ENCODE results near the gene LAPTM5.
"Not testable (repeated sequence)": the region's sequence is repeated elsewhere in the genome, so short reads cannot be mapped to it uniquely, and the experiment has no call there.

LAPTM5 gene

DNA sequence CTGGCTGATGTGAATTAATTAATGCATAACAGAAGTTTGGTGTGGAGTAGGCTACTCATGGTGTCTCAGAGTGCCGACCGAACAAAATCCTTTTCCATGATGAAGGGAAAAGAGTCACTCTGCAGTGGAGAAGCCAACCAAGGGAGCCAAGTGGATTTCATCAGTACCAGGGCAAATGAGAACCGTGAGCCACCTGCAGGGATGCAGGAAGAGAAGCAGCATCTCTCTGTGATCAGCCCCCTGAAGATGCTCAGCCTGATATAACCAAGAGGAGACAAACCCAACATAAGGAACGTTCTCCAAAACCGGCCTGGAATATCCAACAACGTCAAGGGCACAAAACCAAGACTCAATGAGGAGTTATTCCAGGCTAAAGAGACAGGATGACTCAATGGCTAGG, 13.4 kb upstream of the LAPTM5 start:
- no peak for DNase-seq (ENCODE audit: low read depth in 2 of 2)

DNA sequence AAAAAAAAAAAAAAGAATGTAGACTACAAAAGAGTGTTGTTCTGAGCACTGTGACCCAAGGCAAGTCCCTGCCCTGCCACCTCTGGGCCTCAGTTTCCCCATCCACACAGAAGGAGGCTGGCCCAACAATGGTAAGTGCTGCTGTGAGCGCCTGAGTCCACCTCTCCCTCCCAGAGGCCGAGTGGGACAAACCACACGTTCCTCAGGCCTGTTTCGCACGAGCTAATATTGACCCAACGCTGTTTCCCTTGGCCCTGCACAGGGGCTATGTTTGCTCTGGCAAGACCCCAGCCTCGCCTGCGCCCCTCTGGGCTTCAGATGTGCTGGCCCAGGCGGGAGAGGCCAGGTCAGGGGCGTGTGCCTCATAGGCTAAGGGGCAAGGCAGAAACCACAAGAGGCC, 12.6 kb upstream of the LAPTM5 start:
- no peak for DNase-seq (ENCODE audit: low read depth in 2 of 2)

DNA sequence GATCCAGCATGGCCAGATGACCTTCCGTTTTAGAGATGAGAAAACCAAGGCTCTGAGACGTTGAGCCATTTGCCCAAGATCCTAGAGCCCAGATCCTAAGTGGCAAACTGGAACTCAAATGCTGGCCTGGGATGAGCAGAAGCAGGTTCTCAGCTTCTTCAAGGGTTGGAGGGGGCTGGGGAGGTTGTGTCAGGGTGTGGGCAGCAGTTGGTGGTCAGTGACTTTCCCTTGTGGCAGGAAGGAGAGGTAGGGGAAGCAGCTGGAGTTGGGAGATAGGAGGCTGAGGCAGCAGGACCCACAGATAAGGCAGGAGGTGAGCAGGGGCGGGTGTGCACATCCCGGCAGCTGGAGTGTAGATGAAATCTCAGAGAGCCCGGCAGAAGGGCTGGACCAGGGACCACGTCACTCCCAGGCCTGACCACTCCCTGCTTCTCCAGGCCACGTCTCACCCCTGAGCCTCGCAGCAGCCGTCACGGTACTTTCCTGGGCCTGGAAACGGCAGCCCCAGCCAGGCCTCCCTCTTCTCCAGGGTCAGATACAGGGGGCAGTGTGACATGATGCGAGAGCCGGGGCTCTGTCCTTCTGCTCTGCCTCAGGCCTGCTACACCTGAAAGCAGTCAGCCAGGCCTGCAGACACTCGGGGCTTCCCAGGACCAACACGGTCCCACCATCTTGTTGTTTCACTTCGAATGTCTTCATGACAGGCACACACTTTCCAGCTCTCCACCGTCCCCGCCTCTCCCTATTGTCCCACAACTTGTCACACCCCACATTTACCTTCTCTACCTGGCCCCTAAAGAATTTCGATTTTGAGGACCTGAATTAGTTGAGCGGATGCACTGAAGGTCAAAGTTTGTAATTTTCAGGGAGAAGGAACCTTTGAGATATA, 11.5 kb upstream of the LAPTM5 start:
- DNase-seq (ENCODE audit: low read depth in 2 of 2): no peak

GRCh38 chr1:30768159-30768829, 10.7 kb upstream of the LAPTM5 start:
- DNase-seq (ENCODE audit: low read depth in 2 of 2): no peak

- DNase-seq (ENCODE audit: low read depth in 2 of 2): not testable (repeated sequence)
Observed at GRCh38 chr1:30766948-30767347, 9.4 kb upstream of the LAPTM5 start.

DNA sequence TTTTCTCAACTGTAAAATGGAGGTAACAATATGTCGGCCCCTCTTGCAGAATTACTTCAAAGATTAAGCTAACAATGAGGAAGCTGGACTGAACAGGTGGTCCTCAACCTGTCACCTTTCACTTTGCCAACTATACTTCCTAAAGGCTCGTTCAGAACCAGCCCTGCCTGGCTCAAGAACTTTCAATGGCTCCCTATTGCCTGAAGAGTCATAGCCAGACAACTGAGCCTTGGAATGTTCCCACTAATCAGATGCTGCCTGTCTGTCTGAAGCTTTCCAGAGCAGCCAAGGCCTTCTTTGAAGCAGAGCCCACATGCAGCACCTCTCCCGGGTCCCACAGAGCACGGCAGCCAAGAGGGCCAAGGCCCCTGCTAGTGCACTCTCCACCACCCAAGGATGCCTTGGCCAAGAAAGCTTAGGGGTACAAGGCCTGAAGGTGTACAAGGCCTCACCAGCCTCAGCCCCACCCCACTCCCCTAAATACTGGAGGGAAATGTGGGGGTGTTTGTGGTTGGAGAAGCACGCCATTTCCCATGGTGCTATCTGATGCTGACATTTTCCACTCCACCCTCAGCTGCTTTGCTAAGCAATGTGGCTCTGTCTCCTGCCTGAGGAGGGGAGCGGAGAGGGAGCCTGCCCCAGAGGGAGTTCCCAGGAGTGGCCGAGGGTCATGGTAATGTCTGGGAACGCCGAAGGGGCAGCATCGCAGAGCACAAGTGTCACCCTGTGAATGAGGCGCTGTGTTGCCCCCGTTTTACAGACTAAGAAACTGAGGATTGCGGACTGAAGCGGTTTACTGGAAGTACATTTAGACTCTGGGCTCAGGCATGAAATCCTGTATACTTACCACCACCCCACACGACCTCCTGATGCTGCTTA, 8.2 kb upstream of the LAPTM5 start:
- DNase-seq (ENCODE audit: low read depth in 2 of 2): no peak

DNA sequence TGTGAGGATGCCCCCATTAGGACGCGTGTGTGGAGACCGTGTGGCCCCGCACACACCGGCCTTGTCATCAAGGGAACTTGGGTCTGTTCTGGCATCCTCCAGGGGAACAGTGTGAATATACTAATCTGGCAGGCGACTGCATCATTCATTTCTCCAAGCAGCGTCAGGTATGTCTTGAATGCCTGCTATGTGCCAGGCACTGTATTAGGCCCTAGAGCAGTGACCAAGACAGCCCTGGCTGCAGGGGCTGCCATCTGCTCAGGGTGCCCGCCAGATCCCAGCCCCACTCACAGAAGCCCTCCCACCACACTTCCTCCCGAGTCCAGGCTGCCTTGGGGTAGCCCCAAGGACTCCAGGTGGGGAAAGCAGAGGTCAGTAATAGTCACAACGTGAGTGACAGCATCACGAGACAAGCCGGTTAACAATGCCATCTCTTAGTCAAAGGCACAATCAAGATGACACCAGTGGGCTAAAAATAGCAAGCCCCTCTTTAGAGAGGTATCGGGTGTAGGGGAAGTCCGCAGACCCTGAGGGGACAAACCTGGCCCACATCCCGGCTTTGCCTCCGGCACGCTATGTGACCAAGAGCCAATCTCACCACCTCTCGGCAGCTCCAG, 7.5 kb upstream of the LAPTM5 start:
- DNase-seq (ENCODE audit: low read depth in 2 of 2): no peak

DNA sequence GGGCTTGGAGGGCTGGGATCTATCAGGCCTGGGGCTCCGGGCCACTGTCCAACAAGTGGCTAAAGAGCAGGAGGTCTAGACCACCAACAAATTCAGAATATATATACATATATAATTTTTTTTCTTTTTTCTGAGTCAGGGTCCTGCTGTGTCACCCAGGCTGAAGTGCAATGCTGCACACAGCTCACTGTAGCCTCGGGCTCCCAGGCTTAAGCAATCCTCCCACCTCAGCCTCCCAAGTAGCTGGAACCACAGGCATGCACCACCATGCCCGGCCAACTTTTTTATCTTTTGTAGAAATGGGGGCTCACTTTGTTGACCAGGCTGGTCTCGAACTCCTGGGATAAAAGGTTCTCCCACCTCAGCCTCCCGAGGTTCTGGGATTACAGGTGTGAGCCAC, 6.8 kb upstream of the LAPTM5 start:
- no peak for DNase-seq (ENCODE audit: low read depth in 2 of 2)

GRCh38 chr1:30763651-30764248, 6.2 kb upstream of the LAPTM5 start:
- no peak for DNase-seq (ENCODE audit: low read depth in 2 of 2)

GRCh38 chr1:30762930-30763650, 5.5 kb upstream of the LAPTM5 start:
- no peak for DNase-seq (ENCODE audit: low read depth in 2 of 2)

GRCh38 chr1:30762152-30762929, 4.8 kb upstream of the LAPTM5 start:
- DNase-seq (ENCODE audit: low read depth in 2 of 2): no peak

DNA sequence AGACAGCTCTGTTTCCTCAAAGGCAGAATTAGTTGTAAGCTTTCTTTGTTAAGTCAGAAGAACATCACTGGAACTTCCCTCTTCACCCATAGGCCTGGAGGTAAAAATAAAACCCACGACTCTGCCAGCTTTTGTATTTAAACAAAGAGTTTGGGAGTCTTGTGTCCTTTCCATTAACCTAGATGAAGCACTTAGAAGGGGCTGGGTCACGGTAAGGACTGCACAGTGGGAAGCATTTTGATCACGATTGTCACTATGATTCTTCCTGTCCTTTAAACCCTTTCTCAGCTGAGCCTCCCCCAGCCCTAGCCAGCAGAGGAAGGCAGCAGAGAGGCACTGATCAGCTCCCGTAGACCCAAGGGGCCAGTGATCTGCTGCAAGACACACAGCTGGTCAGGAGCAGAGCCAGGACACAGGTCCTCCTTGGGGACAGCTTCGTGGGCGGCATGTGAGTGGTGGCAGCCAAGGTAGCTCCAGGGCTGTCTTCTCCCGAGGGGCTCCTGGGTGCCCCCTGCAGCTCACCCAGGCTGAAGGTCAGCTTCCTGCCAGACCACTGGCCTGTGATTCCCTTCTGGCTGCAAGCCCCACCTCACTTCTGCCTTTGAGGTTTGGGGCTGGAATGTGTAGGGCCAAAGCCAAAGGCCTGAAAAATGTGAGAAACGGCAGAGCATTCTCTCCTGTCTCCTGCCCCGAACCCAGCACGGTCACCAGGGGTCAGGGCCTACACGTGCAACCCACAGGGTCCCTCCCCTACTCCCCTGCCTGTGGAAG, 4.0 kb upstream of the LAPTM5 start:
- DNase-seq (ENCODE audit: low read depth in 2 of 2): no peak

GRCh38 chr1:30760596-30761324, 3.2 kb upstream of the LAPTM5 start:
- no peak for DNase-seq (ENCODE audit: low read depth in 2 of 2)

- DNase-seq (ENCODE audit: low read depth in 2 of 2): no peak
Observed at GRCh38 chr1:30759718-30760281, 2.2 kb upstream of the LAPTM5 start.

- DNase-seq (ENCODE audit: low read depth in 2 of 2): no peak
Observed at GRCh38 chr1:30758785-30759380, 1.3 kb upstream of the LAPTM5 start.

DNA sequence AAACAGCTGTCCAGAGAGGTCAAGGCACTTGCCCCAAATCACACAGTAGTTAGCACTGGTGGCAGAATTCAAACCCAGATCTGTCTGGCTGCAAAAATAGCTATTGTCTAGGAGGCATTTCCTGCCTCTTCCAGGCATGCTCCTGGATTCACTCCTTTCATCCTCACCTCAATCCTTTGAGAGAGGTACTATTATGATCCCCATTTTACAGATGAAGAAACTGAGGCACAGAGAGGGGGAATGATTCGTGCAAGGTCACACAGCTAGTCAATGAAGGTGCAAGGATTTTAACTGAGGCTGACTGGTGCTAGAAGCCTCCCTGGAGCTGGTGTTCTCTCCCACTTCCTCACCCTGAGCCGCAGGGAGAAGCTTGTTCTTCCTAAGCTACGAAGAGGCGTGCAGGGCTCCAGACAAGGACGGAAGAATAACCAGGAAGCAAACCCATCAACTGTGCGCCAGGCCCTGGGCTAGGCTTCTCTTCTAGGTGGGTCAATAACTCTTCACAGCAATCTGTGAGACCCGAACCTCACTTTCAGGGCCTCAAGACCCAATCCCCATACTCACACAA, 631 bp upstream of the LAPTM5 start:
- no peak for DNase-seq (ENCODE audit: low read depth in 2 of 2)
